Right renal cortex interstitium (tissue), 3 donors: ENCODE data around the gene ILK. TPM values are rescaled to one million over a fixed set of nuclear protein-coding genes. Genes with fewer than 3 reads are reported as not detected.
A peak's percentile ranks its signal among the peaks of the same experiment; 100 is the strongest.

Experiments
- DNase-seq, 3 donors: peaks; one replicate each; pipeline ENCODE4 v3.0.0-alpha.2; 2013; ENCODE audit warnings: low read depth in 3 of 3, low spot score in 2 of 3
- polyA plus RNA-seq, 3 donors: library from polyadenylated mRNA; unstranded; fragments of 120-200 nt; gene quantifications; one replicate each; pipeline ENCODE4 v1.2.1, GENCODE V29; 2013; ENCODE audit not compliant: insufficient read length in 3 of 3

ILK gene
- polyA plus RNA-seq, 3 donors, result 144 to 167 (median 159) TPM

DNA sequence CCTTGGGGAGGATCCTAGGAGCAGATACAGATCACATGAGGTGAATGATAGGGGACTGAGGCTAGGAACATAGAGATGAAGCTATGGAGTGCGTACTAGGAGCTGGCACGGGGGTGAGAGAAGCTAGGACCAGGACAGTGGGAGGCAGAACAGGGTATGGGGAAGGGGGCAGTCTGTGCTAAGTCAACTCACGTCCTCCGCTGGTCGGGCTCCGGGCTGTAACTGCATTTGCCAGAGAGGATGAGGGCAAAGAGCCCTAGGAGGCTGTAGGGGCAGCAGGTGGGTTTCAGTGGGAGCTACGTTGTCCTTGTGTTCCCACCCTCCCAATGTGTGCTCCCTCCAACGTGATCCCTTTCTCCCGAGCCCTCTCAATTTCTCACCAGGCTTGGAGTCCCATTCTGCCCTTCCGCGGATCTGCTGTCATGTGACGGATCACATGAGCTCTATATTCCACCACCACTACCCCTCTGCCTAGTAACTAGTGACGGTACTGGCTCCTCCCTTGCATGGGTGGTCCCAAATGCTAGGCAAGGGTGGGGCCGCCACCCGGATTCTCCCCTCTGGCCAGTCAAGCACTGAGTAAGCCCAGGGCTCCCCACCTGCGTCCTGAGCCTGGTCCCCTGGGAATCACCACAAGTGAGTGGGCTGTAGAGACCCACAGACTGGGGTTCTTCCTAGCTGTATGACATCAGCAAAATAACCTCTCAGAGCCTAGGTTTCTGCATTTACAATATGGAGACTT lies 15.6 kb downstream of the ILK start, which contains the start of gene TPP1:
TSS of gene TPP1 (minus strand) at position 419 of the 742 bp plus-strand sequence. CDS start at position 397, 22 bp downstream.
- peak; percentile 87 to 94 (median 89) for DNase-seq

- no peak for DNase-seq
Observed at GRCh38 chr11:6620636-6621035, 17.1 kb downstream of the ILK start.

DNA sequence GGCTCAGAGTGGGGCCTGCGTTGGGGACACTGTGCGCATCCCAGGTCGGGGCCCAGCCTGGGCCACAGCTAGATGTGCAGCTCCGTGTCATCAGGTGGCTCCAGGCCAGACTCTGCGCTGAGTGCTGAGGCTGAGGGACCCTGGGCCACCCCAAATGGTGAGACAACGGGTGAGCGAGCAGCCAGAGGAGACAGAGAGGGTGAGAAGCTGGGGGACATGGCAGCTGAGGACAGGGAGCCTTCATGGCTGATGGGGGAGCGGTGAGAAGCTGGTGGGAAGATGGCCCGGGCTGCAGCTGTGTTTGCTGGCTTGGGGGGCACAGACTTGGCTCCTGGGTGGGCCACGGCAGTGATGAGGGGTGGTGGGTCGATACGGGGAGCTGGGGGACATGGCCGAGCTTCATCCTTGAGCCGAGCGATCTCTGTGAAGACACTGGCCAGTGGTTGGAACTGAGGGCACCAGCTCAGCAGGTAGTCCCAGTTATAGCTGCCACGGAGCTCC lies 18.2 kb downstream of the ILK start:
- no peak for DNase-seq

DNA sequence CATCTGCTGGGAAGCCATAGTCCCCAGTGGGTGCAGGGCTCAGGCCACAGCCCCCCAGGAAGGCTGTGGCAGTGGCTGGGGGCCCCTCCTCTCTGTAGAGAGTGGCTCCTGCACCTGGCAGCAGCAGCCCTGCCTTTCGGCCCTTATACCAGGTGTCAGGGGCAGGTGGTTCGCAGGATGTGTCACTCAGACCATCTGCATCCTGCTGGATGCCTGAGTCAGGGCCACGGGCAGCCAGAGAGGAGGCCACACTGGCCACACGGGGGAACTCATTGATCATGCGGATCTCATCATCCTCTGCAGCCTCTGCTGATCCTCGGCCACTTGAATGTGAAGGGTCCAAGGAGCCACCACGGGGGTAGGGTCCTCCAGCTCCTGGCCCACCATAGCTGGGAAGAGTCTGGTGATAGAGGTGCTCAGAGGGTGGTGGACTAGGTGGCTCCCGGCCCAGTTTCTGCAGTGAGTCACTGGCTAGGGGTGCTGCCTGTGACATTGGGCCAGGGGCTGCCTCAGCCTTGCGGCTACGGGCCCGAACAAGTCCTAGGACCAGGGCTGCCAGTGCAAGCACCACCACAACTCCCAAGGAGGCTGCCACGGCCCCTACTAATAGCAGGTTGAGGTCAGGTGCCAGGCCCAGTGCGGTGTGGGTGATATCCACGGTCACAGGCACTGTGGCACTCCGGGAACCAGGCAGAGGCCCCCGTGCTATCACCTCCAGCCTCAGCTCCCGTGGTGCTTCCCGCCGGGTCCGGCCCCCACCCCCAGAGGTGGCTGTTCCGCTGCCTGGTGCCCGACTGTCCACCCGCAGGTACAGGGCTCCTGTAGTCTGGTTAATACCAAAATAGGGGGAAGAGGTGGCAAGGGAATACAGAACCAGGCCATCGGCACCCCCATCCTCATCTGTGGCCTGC lies 18.9 kb downstream of the ILK start:
- no peak for DNase-seq

DNA sequence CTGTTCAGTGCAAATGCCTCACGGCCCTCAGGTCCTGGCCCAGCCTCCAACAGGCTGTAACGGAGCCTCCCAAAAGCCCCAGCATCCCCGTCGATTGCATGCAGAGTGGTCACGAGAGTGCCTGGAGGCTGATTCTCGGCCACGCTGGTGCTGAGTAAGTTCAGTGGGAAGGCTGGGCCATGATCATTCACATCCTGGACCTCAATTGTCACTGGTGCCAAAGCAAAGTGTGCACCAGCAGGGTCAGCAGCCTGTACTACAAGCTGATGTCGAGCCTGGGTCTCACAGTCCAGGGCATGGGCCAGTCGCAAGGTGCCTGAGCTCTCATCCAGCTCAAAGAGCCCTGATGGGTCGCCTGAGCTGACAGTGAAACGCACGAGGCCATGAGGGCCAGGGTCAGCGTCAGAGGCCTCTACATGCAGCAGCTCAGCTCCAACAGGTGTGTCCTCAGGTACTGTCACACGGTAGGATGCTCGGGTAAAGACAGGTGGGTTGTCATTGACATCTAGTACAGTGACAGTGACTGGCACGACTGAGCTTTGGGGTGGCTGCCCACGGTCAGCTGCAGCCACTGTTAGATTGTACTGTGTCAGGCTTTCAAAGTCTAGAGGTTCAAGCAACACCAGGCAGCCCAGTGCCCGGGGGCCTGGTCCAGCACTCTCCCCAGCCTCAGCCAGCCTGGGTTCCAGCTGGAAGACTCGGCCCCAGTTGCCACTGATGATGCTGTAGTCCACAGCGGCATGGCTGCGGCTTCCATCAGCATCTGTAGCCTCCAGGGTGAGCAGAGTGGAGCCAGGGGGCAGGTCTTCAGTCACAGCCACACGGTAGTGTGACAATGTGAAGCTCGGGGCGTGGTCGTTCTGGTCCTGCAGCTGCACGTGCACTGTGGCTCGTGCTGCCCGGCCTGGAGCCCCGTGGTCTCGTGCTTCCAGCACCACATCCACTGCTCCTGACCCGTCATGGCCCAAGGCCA lies 20.1 kb downstream of the ILK start:
- no peak for DNase-seq

DNA sequence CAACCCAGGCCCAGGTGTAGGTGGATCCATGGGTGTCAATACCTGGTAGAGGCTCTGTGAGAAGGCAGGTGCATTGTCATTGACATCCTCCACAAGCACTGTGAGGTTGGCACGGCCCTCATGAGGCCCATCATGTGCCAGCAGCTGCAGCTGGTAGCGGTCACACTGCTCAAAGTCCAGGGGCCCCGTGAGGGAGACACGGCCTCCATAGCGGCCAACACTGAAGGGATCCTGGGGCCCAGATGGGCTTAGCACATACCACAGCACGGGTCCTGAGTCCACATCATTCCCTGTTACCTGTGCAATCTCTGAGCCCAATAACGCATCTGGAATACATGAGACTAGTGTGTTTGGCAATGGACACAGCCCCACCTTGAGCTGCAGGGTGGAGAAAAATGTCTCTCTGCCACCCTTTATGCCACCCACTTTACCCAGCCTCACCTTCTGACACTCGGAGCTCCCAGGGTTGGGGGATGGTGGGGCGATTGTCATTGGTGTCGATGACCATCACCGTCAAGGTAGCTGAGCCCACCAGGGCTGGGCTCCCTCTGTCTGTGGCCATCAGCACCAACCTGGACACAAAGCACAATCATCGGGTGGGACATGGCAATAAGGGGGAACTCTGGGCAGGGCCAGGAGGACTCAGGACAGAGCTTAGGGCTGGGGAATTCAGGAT lies 21.7 kb downstream of the ILK start:
- DNase-seq, result no peak

GRCh38 chr11:6625832-6626420 lies 22.4 kb downstream of the ILK start:
- DNase-seq, result no peak

DNA sequence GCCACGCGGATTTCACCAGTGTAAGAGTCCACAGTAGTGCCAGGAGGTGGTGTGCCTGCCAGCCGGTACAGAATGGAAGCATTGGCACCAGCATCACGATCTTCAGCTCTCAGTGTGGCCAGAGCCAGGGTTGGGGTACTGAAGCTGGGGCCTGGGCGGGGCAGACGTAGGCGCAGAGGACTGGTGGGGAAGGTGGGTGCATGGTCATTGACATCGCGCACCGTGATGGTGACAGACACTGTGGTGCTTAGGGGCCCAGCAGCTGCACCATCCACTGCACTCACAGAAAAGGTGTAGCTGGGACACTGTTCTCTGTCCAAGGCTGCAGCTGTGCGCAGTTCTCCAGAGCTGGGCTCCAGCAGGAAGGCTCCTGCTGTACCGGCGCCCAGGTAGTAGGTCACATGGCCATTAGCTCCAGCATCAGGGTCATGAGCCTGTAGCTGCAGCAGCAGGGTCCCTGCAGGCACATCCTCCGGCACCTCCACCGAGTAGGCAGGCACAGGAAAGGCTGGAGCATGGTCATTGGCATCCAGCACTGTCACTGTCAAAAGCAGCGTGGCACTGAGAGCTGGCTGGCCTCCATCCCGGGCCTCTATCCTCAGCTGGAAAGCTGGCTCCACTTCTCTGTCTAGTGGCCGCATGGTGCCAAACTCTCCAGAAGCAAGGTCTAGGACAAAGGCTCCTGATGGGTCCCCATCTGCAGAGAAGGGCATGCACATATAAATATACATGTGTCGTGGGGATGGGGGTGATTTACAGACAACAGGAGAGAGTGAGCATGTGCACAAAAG lies 23.6 kb downstream of the ILK start:
- DNase-seq, result no peak

- no peak for DNase-seq
Observed at GRCh38 chr11:6627762-6628241, 24.2 kb downstream of the ILK start.

DNA sequence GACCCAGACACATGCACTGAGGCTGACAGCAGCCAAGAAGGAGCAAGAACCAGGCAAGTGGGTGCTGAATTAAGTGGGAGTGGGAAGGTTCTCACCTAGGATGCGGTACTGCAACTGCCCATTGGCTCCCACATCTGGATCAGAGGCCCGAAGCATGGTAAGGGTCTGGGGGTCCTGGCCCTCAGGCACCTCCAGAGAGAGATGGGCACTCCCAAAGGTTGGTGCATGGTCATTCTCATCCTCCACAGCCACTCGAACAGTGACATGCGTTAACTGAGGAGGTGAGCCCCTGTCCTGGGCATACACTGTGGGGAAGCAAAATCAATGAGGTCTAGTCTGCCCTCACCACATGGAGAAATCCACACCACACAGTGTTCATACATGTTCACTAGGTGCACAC lies 25.0 kb downstream of the ILK start:
- DNase-seq, result no peak

- DNase-seq, result no peak
Observed at GRCh38 chr11:6629573-6629891, 26.0 kb downstream of the ILK start.

DNA sequence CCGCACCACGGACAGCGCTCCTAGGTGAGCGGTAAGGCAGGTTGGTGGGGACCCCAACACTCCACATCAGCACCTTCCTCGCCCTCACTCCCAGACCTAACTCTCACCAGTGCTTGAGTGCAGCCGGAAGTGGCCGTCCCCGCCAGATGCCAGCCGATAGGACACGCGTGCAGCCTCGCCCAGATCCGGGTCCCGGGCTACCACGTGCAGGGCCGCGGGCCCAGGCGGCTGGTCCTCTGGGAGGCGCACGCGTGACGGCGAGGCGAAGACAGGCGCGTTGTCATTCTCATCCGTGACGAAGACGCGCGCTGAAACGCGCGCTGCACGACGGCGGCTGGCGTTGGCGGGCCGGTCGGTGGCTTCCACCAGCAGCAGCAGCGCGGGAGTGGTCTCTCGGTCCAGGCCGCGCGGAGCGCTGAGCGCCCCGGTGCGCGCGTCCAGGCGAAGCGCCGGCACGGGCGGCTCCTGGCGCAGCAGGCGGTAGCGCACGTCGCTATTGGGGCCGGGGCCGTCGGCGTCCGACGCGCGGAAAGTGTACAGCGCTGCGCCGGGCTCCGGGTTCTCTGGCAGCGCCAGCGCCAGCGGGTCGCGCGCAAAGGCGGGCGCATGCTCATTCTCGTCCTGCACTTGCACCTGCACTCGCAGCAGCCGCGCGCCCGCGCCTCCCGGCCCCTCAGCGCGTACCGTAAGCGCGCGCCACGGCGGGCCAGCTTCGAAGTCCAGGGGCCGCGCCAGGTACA lies 26.5 kb downstream of the ILK start:
- no peak for DNase-seq

DNA sequence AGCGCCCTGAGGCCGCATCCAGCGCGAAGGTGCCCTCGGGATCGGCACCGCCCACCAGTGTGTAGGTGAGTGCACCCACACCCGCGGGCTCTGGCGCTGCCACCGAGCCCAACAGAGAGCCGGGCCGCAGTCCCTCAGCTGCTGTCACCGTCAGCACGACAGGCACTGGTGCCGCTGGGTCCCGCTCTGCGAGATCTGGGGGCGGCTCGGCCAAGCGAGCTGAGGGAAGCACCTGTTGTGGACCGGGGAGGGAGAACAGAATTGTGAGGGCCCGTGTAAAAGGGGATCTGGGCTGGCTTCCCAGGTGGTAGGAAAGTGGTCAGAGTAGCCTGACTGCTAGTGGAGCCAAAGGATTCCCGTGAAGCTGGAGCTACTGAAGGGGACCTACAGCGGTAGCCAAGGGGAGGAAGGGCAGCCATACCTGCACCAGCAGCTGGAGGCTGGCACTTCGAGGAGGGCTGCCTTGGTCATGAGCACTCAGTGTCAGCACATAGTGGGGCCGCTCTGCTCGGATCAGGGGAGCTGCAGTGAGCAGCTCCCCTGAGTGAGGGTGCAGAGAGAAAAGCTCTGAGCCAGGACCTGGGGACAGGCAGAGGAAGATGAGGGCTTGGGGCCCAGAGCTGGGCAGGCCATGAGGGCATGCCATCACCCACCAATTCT lies 27.2 kb downstream of the ILK start:
- no peak for DNase-seq

DNA sequence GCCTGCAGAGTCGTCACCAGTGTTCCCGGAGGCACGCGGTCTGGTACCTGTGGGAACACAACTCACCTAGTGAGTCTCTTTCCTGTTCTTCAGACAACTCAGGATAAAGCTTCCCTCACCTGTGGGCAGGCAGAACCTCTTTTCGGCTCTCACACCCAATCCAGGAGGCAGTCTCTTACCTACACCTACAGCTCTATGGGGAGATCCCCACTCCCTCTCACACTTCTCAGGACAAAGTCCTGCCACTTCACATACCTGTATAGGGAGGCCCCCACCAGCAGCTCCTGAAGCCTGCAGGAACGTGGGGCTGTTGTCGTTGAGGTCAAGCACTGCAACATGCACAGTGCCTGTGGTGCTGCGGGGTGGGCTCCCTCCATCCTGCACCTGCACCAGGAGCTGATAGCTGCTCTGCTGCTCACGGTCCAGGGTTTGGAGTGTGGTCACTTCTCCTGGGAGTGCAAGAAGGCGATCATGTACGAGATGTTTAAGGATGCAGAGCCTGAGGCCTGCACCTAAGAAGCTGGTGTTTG lies 27.9 kb downstream of the ILK start:
- no peak for DNase-seq

GRCh38 chr11:6632116-6633073 lies 28.8 kb downstream of the ILK start:
- DNase-seq, result no peak
